Hepatic stellate cell (primary cell): ENCODE measurements around the gene PLCXD1.
"Not testable (repeated sequence)": the region's sequence is repeated elsewhere in the genome, so short reads cannot be mapped to it uniquely, and the experiment has no call there.

ENCODE experiments used
- DNase-seq: peaks from one replicate; pipeline ENCODE4 v3.0.0; 2011; ENCODE audit warnings: low spot score

Gene PLCXD1

GRCh38 chrX:351324-351641, 70.1 kb downstream of the PLCXD1 start:
- not testable (repeated sequence) for DNase-seq

GRCh38 chrX:351736-352135, 70.6 kb downstream of the PLCXD1 start:
- DNase-seq = no peak

- no peak for DNase-seq
Observed at GRCh38 chrX:352181-352580, 71.0 kb downstream of the PLCXD1 start.

GRCh38 chrX:352582-353314, 71.6 kb downstream of the PLCXD1 start:
- no peak for DNase-seq
